Upper lobe of left lung (tissue), 6 donors: ENCODE results near the gene WNT3. TPM values are rescaled to one million over a fixed set of nuclear protein-coding genes. Genes with fewer than 3 reads are reported as not detected.

Source experiments
- ATAC-seq, 2 donors: fragments of 200-7000 bp; cut with Tn5 transposase; one replicate each; pipeline ENCODE4 v1.9.1; 2022; ENCODE audit warnings: mild to moderate bottlenecking in 2 of 2, moderate library complexity in 2 of 2; ENCODE audit not compliant: low FRiP score in 2 of 2
- DNase-seq, 2 donors: peaks; one replicate each; pipeline ENCODE4 v3.0.0-alpha.2; 2019 to 2020
- H3K27ac ChIP-seq, 4 donors: fragments of 200-600 bp; sonication (generic); one replicate each; pipeline ENCODE4 v1.5.1; 2016 to 2019
- H3K27me3 ChIP-seq, 4 donors: fragments of 200-600 bp; sonication (generic); one replicate each; pipeline ENCODE4 v1.5.1; 2017 to 2019
- H3K36me3 ChIP-seq, 4 donors: fragments of 200-600 bp; sonication (generic); one replicate each; pipeline ENCODE4 v1.5.1; 2016 to 2019
- H3K4me1 ChIP-seq, 4 donors: fragments of 200-600 bp; sonication (generic); one replicate each; pipeline ENCODE4 v1.5.1; 2018 to 2019
- H3K4me3 ChIP-seq, 4 donors: fragments of 200-600 bp; sonication (generic); one replicate each; pipeline ENCODE4 v1.5.1; 2017 to 2019; ENCODE audit warnings: mild to moderate bottlenecking in 2 of 4, moderate library complexity in 1 of 4
- H3K9me3 ChIP-seq, 4 donors: fragments of 200-600 bp; sonication (generic); one replicate each; pipeline ENCODE4 v1.5.1; 2018 to 2019
- CTCF ChIP-seq, 6 experiments: fragments of 450-650 bp in 4 of 6; fragments of 200-600 bp in 2 of 6; sonication (generic) in 2 of 6; IDR thresholded peaks; one replicate each; pipeline ENCODE4 v1.5.1; 2016 to 2019; ENCODE audit warnings: antibody characterized with exemption in 6 of 6
- EP300 ChIP-seq, 4 donors: sonication (generic); formaldehyde crosslinking; IDR thresholded peaks; one replicate each; pipeline ENCODE4 v1.5.1; 2017; ENCODE audit warnings: antibody characterized with exemption in 4 of 4, control low read depth in 2 of 4
- POLR2A ChIP-seq, 4 donors: fragments of 450-650 bp; IDR thresholded peaks; one replicate each; pipeline ENCODE4 v1.5.1; 2016 to 2017; ENCODE audit warnings: antibody characterized with exemption in 4 of 4, mild to moderate bottlenecking in 2 of 4
- POLR2AphosphoS5 ChIP-seq, 2 donors: sonication (generic); formaldehyde crosslinking; IDR thresholded peaks; one replicate each; pipeline ENCODE4 v1.5.1; 2017; ENCODE audit warnings: antibody characterized with exemption in 2 of 2
- WGBS, 2 donors: methylation state at CpG; one replicate each; pipeline ENCODE4 v1.1.5; 2017 to 2018; 5-methylcytosine and 5-hydroxymethylcytosine counted together
- total RNA-seq, 6 donors: library from RNA; depleted of rRNA in 4 of 6; stranded (reverse); fragments of >200 nt in 4 of 6; gene quantifications; one replicate each; pipeline versions ENCODE4 v1.1.0 to v1.2.1, GENCODE V29; 2016 to 2021
- donor health status: DM: no; HTN: no; CAD: no; lungs with moderate emphysema.
- donor health status: DM: no; HTN: yes; CAD: no; lungs with severe emphysema.

WNT3 gene
- total RNA-seq, 6 donors from 2014 or later = 1.1 to 4.6 (median 1.9) TPM

- Histone ChIP-seq H3K36me3 (no peaks in the 10 kb centered on the region), H3K4me3 (no peak overlapping the region), H3K27me3 (no peaks in the 10 kb centered on the region), H3K27ac (no peak overlapping the region), H3K4me1 (peaks cover 0 to 16% (median 2%) of the 10 kb centered on the region in 4 donors), H3K9me3 (peaks cover 0 to 6% (median 0%) of the 10 kb centered on the region in 4 donors)
- ATAC-seq = no peak
- WGBS, 2 donors = 73 to 76% methylated on average over 5 of the region's 5 CpGs
- DNase-seq = no peak
- TF ChIP-seq EP300 (IDR thresholded peaks at IDR 0.05) = no peak
Observed at GRCh38 chr17:46791531-46791930, 27.0 kb downstream of the WNT3 start.

GRCh38 chr17:46790216-46790615 lies 28.3 kb downstream of the WNT3 start:
- H3K4me3 ChIP-seq = no peak overlapping the region
- peaks cover 0 to 6% (median 0%) of the 10 kb centered on the region in 4 donors for H3K9me3 ChIP-seq
- no peaks in the 10 kb centered on the region for H3K36me3 ChIP-seq
- no peak overlapping the region for H3K27ac ChIP-seq
- H3K4me1 ChIP-seq = peaks cover 0 to 18% (median 2%) of the 10 kb centered on the region in 4 donors
- no peak for TF ChIP-seq POLR2A (IDR thresholded peaks at IDR 0.05)
- no peak for TF ChIP-seq EP300 (IDR thresholded peaks at IDR 0.05)
- no peak for TF ChIP-seq CTCF (IDR thresholded peaks at IDR 0.05)
- TF ChIP-seq POLR2AphosphoS5 (IDR thresholded peaks at IDR 0.05) = no peak
- no peak for ATAC-seq
- no peak for DNase-seq
- no peaks in the 10 kb centered on the region for H3K27me3 ChIP-seq
- 76 to 80% methylated on average over 3 of the region's 3 CpGs for WGBS, 2 donors

- no peak overlapping the region for H3K4me3 ChIP-seq
- H3K36me3 ChIP-seq = no peaks in the 10 kb centered on the region
- no peak overlapping the region for H3K27ac ChIP-seq
- 88 to 95% methylated on average over 8 of the region's 8 CpGs for WGBS, 2 donors
- H3K9me3 ChIP-seq = peaks cover 0 to 6% (median 0%) of the 10 kb centered on the region in 4 donors
- DNase-seq (peak in 1 of 2 donors; percentile 53), ATAC-seq (no peak)
- H3K4me1 ChIP-seq = peaks cover 0 to 12% (median 2%) of the 10 kb centered on the region in 4 donors
- no peaks in the 10 kb centered on the region for H3K27me3 ChIP-seq
- TF ChIP-seq EP300 (IDR thresholded peaks at IDR 0.05) (no peak), CTCF (IDR thresholded peaks at IDR 0.05) (no peak), POLR2AphosphoS5 (IDR thresholded peaks at IDR 0.05) (no peak)
Observed at GRCh38 chr17:46789610-46790009, 28.9 kb downstream of the WNT3 start.

- H3K36me3 ChIP-seq = no peaks in the 10 kb centered on the region
- DNase-seq (peak in 1 of 2 donors; percentile 43), ATAC-seq (no peak)
- WGBS, 2 donors = 89 to 92% methylated on average over 4 to 7 of the region's 7 CpGs
- no peak overlapping the region for H3K4me3 ChIP-seq
- no peak overlapping the region for H3K27ac ChIP-seq
- TF ChIP-seq POLR2AphosphoS5 (IDR thresholded peaks at IDR 0.05) (no peak), POLR2A (IDR thresholded peaks at IDR 0.05) (no peak), CTCF (IDR thresholded peaks at IDR 0.05) (no peak), EP300 (IDR thresholded peaks at IDR 0.05) (no peak)
- peaks cover 0 to 7% (median under 1%) of the 10 kb centered on the region in 4 donors for H3K4me1 ChIP-seq
- H3K9me3 ChIP-seq = peaks cover 0 to 6% (median 0%) of the 10 kb centered on the region in 4 donors
- H3K27me3 ChIP-seq = no peaks in the 10 kb centered on the region
Observed at GRCh38 chr17:46788796-46789195, 29.7 kb downstream of the WNT3 start.

- ATAC-seq (no peak), DNase-seq (no peak)
- no peak overlapping the region for H3K27ac ChIP-seq
- H3K4me3 ChIP-seq = no peak overlapping the region
- H3K27me3 ChIP-seq = no peaks in the 10 kb centered on the region
- peaks cover 0 to 6% (median 0%) of the 10 kb centered on the region in 4 donors for H3K9me3 ChIP-seq
- peaks cover 0 to 3% (median 0%) of the 10 kb centered on the region in 4 donors for H3K4me1 ChIP-seq
- 91 to 92% methylated on average over 5 of the region's 5 CpGs for WGBS, 2 donors
- no peak for TF ChIP-seq EP300 (IDR thresholded peaks at IDR 0.05)
- no peak for TF ChIP-seq POLR2AphosphoS5 (IDR thresholded peaks at IDR 0.05)
- no peak for TF ChIP-seq POLR2A (IDR thresholded peaks at IDR 0.05)
- no peak for TF ChIP-seq CTCF (IDR thresholded peaks at IDR 0.05)
- no peaks in the 10 kb centered on the region for H3K36me3 ChIP-seq
Observed at GRCh38 chr17:46788300-46788699, 30.2 kb downstream of the WNT3 start.
